Stomach smooth muscle (tissue), 2 donors: Measurements from ENCODE around the gene ADNP.
"Not testable (repeated sequence)": the region's sequence is repeated elsewhere in the genome, so short reads cannot be mapped to it uniquely, and the experiment has no call there.

ENCODE experiments used
- H3K27ac ChIP-seq: one replicate; pipeline ENCODE4 v1.7.0; 2013; ENCODE audit warnings: mild to moderate bottlenecking, low read length, inconsistent platforms
- H3K27me3 ChIP-seq, 2 donors: one replicate each; pipeline ENCODE4 v1.7.0; 2013; ENCODE audit warnings: low read length in 2 of 2; ENCODE audit not compliant: insufficient read depth in 2 of 2, control insufficient read depth in 1 of 2
- H3K36me3 ChIP-seq, 2 donors: one replicate each; pipeline ENCODE4 v1.7.0; 2013; ENCODE audit warnings: low read length in 2 of 2; ENCODE audit not compliant: control insufficient read depth in 2 of 2, insufficient read depth in 2 of 2
- H3K4me1 ChIP-seq: one replicate; pipeline ENCODE4 v1.7.0; 2013; ENCODE audit warnings: low read length; ENCODE audit not compliant: control insufficient read depth, insufficient read depth
- H3K4me3 ChIP-seq, 2 donors: one replicate each; pipeline ENCODE4 v1.7.0; 2013; ENCODE audit warnings: low read length in 2 of 2
- H3K9ac ChIP-seq, 2 donors: one replicate each; pipeline ENCODE4 v1.7.0; 2013; ENCODE audit warnings: low read length in 2 of 2, mild to moderate bottlenecking in 1 of 2
- H3K9me3 ChIP-seq, 2 donors: one replicate each; pipeline ENCODE4 v1.7.0; 2013; ENCODE audit warnings: low read length in 2 of 2; ENCODE audit not compliant: control insufficient read depth in 2 of 2
- donor health status: healthy.
- donor health status: Pancreatic carcinoma.

The ADNP gene

GRCh38 chr20:50898475-50898874 is 32.8 kb downstream of the ADNP start:
- no peaks in the 10 kb centered on the region for H3K9me3 ChIP-seq
- H3K4me1 ChIP-seq = no peaks in the 10 kb centered on the region
- H3K36me3 ChIP-seq = peaks cover 34 to 35% of the 10 kb centered on the region in 2 donors
- no peaks in the 10 kb centered on the region for H3K27me3 ChIP-seq
- H3K9ac ChIP-seq = no peak overlapping the region
- H3K27ac ChIP-seq = no peak overlapping the region
- H3K4me3 ChIP-seq = no peak overlapping the region

- H3K27me3 ChIP-seq = no peaks in the 10 kb centered on the region
- no peak overlapping the region for H3K4me3 ChIP-seq
- H3K4me1 ChIP-seq = no peaks in the 10 kb centered on the region
- peaks cover 39 to 52% of the 10 kb centered on the region in 2 donors for H3K36me3 ChIP-seq
- no peak overlapping the region for H3K27ac ChIP-seq
- H3K9me3 ChIP-seq = no peaks in the 10 kb centered on the region
- no peak overlapping the region for H3K9ac ChIP-seq
Measured at GRCh38 chr20:50895111-50895830, 36.0 kb downstream of the ADNP start.

- H3K27ac ChIP-seq = no peak overlapping the region
- no peaks in the 10 kb centered on the region for H3K27me3 ChIP-seq
- H3K36me3 ChIP-seq = peaks cover 37 to 58% of the 10 kb centered on the region in 2 donors
- H3K9me3 ChIP-seq = no peaks in the 10 kb centered on the region
- no peak overlapping the region for H3K9ac ChIP-seq
- no peak overlapping the region for H3K4me3 ChIP-seq
- no peaks in the 10 kb centered on the region for H3K4me1 ChIP-seq
Measured at GRCh38 chr20:50893620-50894019, 37.6 kb downstream of the ADNP start.

- no peaks in the 10 kb centered on the region for H3K4me1 ChIP-seq
- no peaks in the 10 kb centered on the region for H3K9me3 ChIP-seq
- no peak overlapping the region for H3K9ac ChIP-seq
- no peak overlapping the region for H3K4me3 ChIP-seq
- H3K27ac ChIP-seq = no peak overlapping the region
- H3K27me3 ChIP-seq = no peaks in the 10 kb centered on the region
- peaks cover 29 to 46% of the 10 kb centered on the region in 2 donors for H3K36me3 ChIP-seq
Measured at GRCh38 chr20:50892394-50892793, 38.8 kb downstream of the ADNP start.

- no peaks in the 10 kb centered on the region for H3K27me3 ChIP-seq
- no peak overlapping the region for H3K9ac ChIP-seq
- no peaks in the 10 kb centered on the region for H3K9me3 ChIP-seq
- H3K36me3 ChIP-seq = peaks cover 28 to 43% of the 10 kb centered on the region in 2 donors
- no peaks in the 10 kb centered on the region for H3K4me1 ChIP-seq
- no peak overlapping the region for H3K4me3 ChIP-seq
- no peak overlapping the region for H3K27ac ChIP-seq
Measured at GRCh38 chr20:50891138-50891537, 40.1 kb downstream of the ADNP start.

- no peaks in the 10 kb centered on the region for H3K27me3 ChIP-seq
- H3K4me3 ChIP-seq = no peak overlapping the region
- H3K36me3 ChIP-seq = peaks cover 12 to 29% of the 10 kb centered on the region in 2 donors
- no peak overlapping the region for H3K27ac ChIP-seq
- no peaks in the 10 kb centered on the region for H3K9me3 ChIP-seq
- no peak overlapping the region for H3K9ac ChIP-seq
- no peaks in the 10 kb centered on the region for H3K4me1 ChIP-seq
Measured at GRCh38 chr20:50887576-50887975, 43.7 kb downstream of the ADNP start.

- H3K9me3 ChIP-seq = no peaks in the 10 kb centered on the region
- no peak overlapping the region for H3K4me3 ChIP-seq
- H3K9ac ChIP-seq = no peak overlapping the region
- H3K27ac ChIP-seq = no peak overlapping the region
- peaks cover 7 to 17% of the 10 kb centered on the region in 2 donors for H3K36me3 ChIP-seq
- no peaks in the 10 kb centered on the region for H3K27me3 ChIP-seq
- no peaks in the 10 kb centered on the region for H3K4me1 ChIP-seq
Measured at GRCh38 chr20:50886184-50886790, 45.0 kb downstream of the ADNP start.

GRCh38 chr20:50885781-50886180 is 45.5 kb downstream of the ADNP start:
- Histone ChIP-seq H3K4me3 (no peak overlapping the region), H3K27ac (no peak overlapping the region), H3K27me3 (no peaks in the 10 kb centered on the region), H3K36me3 (peaks cover 7 to 12% of the 10 kb centered on the region in 2 donors), H3K4me1 (no peaks in the 10 kb centered on the region), H3K9ac (no peak overlapping the region), H3K9me3 (no peaks in the 10 kb centered on the region)

- H3K9me3 ChIP-seq = no peaks in the 10 kb centered on the region
- H3K27ac ChIP-seq = no peak overlapping the region
- H3K27me3 ChIP-seq = no peaks in the 10 kb centered on the region
- no peaks in the 10 kb centered on the region for H3K4me1 ChIP-seq
- peaks cover 5 to 12% of the 10 kb centered on the region in 2 donors for H3K36me3 ChIP-seq
- H3K9ac ChIP-seq = no peak overlapping the region
- no peak overlapping the region for H3K4me3 ChIP-seq
Measured at GRCh38 chr20:50885068-50885467, 46.2 kb downstream of the ADNP start.

GRCh38 chr20:50883856-50884255 is 47.4 kb downstream of the ADNP start:
- peaks cover 2 to 4% of the 10 kb centered on the region in 2 donors for H3K36me3 ChIP-seq
- no peaks in the 10 kb centered on the region for H3K4me1 ChIP-seq
- no peaks in the 10 kb centered on the region for H3K9me3 ChIP-seq
- H3K9ac ChIP-seq = no peak overlapping the region
- H3K27ac ChIP-seq = no peak overlapping the region
- H3K4me3 ChIP-seq = no peak overlapping the region
- H3K27me3 ChIP-seq = no peaks in the 10 kb centered on the region

GRCh38 chr20:50881759-50882424 is 49.3 kb downstream of the ADNP start:
- H3K4me3 ChIP-seq, H3K9me3 ChIP-seq, H3K4me1 ChIP-seq, H3K27ac ChIP-seq, H3K36me3 ChIP-seq, H3K9ac ChIP-seq, H3K27me3 ChIP-seq: not testable (repeated sequence)
